ENCODE data around the gene SAMD14. TPM values are rescaled to one million over a fixed set of nuclear protein-coding genes. Genes with fewer than 3 reads are reported as not detected.
A peak's percentile ranks its signal among the peaks of the same experiment; 100 is the strongest.

SAMD14 gene
- total and polyA plus RNA-seq, 12 donors: 1.5 to 3.8 (median 2.0) TPM

- peak overlapping the region; percentile 66 to 96 (median 92) for H3K27ac ChIP-seq
- intact Hi-C loops (cut with DNase I): loop anchor here in 6 of 10 donors (1.0 to 10.0 kb wide), 5 partner anchors 55 to 201 kb away; partner anchors contain the start of gene PPP1R9B (in 2 of the 6)
- H3K4me3 ChIP-seq: peak overlapping the region; percentile 63 to 97 (median 93)
- no peaks in the 10 kb centered on the region for H3K9me3 ChIP-seq
- TF ChIP-seq, protein P1, sequence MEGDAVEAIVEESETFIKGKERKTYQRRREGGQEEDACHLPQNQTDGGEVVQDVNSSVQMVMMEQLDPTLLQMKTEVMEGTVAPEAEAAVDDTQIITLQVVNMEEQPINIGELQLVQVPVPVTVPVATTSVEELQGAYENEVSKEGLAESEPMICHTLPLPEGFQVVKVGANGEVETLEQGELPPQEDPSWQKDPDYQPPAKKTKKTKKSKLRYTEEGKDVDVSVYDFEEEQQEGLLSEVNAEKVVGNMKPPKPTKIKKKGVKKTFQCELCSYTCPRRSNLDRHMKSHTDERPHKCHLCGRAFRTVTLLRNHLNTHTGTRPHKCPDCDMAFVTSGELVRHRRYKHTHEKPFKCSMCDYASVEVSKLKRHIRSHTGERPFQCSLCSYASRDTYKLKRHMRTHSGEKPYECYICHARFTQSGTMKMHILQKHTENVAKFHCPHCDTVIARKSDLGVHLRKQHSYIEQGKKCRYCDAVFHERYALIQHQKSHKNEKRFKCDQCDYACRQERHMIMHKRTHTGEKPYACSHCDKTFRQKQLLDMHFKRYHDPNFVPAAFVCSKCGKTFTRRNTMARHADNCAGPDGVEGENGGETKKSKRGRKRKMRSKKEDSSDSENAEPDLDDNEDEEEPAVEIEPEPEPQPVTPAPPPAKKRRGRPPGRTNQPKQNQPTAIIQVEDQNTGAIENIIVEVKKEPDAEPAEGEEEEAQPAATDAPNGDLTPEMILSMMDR (IDR thresholded peaks at IDR 0.05): no peak
- H3K27me3 ChIP-seq: no peaks in the 10 kb centered on the region
- peaks cover 0 to 38% (median 25%) of the 10 kb centered on the region in 9 donors for H3K36me3 ChIP-seq
- WGBS, 2 donors: 0 to 1% methylated on average over 12 of the region's 12 CpGs
- DNase-seq: no peak
- ATAC-seq: peak in 3 of 8 donors; percentile 0 to 28 (median 2)
- peaks cover 13 to 60% (median 48%) of the 10 kb centered on the region in 9 donors for H3K4me1 ChIP-seq
These were observed 34.3 kb downstream of the SAMD14 start for GRCh38 chr17:50095626-50096037.

- Histone ChIP-seq H3K27me3 (no peaks in the 10 kb centered on the region), H3K9me3 (no peaks in the 10 kb centered on the region), H3K4me1 (peaks cover 10 to 53% (median 43%) of the 10 kb centered on the region in 9 donors), H3K4me3 (peak within 1 kb of the TSS; percentile 63 to 97 (median 93)), H3K27ac (peak within 1 kb of the TSS; percentile 66 to 96 (median 92)), H3K36me3 (peaks cover 0 to 35% (median 19%) of the 10 kb centered on the region in 9 donors)
- intact Hi-C loops (cut with DNase I): loop anchor here in 9 of 10 donors (1.0 to 10.0 kb wide), 8 partner anchors 38 to 202 kb away; partner anchors contain the start of genes ITGA3 (in 2 of the 9) and PPP1R9B (in 2 of the 9)
- ATAC-seq (peak; percentile 92 to 98 (median 96)), DNase-seq (peak; percentile 96)
- TF ChIP-seq, protein P1 (IDR thresholded peaks at IDR 0.05): peak in 1 of 9 donors; percentile 9
- 0 to 1% methylated on average over 68 of the region's 68 CpGs for WGBS, 2 donors
These were observed 35.0 kb downstream of the SAMD14 start, which contains the start of gene PDK2 for GRCh38 chr17:50094753-50095619. PDK2 (plus strand) TSS chr17:50095351; CDS start chr17:50095436, 85 bp downstream.

DNA sequence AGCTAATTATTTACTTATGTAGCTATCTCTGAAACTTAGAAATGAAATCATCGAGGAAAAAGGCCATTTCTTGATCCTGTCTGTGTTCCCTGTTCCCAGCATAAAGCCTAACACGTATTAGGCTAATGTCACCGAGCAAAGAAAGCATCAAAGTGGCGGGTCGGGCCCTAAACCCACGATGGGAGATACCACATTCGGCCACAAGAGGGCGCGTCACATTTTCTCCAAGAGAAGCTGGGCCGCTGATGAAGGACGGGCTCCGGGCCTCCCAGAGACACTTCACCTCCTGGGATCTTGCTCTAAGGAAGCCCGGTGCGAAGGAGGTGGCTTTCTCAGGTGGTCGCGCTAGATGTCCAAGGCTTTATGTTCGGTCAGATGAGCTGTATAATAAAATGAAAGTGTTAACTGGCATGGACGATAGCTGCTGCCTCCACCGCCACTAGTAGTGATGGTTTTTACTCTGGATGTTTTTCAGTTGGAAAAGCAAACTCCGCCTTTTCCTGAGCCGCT is 35.7 kb downstream of the SAMD14 start:
- Histone ChIP-seq H3K4me3 (peak overlapping the region; percentile 48 to 97 (median 90)), H3K27me3 (no peaks in the 10 kb centered on the region), H3K9me3 (no peaks in the 10 kb centered on the region), H3K27ac (peak overlapping the region; percentile 24 to 96 (median 92)), H3K36me3 (peaks cover 0 to 35% (median 17%) of the 10 kb centered on the region in 9 donors), H3K4me1 (peaks cover 8 to 46% (median 39%) of the 10 kb centered on the region in 9 donors)
- intact Hi-C loops (cut with DNase I): loop anchor here in 9 of 10 donors (1.0 to 10.0 kb wide), 6 partner anchors 37 to 203 kb away; partner anchors contain the start of gene ITGA3 (in 2 of the 9)
- DNase-seq (peak; percentile 92 to 93), ATAC-seq (peak; percentile 58 to 91 (median 78))
- WGBS, 2 donors: 0% methylated on average over 21 of the region's 21 CpGs
- TF ChIP-seq, protein P1 (IDR thresholded peaks at IDR 0.05): peak; percentile 91 to 98 (median 95)

DNA sequence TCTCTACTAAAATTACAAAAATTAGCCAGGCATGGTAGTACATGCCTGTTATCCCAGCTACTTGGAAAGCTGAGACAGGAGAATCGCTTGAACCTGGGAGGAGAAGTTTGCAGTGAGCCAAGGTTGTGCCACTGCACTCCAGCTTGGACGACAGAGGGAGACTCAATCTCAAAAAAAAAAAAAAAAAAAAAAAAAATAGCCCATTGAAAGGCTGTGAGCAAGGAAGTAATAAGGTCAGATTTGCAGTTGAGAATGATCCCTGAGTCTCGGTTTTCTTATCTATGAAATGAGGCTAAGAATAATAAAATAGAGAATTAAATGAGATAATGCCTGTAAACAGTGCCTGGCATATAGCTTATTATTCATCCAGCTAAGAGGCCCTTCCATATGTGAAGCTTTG is 36.2 kb downstream of the SAMD14 start:
- ATAC-seq: no peak
- Histone ChIP-seq H3K9me3 (no peaks in the 10 kb centered on the region), H3K4me1 (peaks cover 8 to 41% (median 34%) of the 10 kb centered on the region in 9 donors), H3K27me3 (no peaks in the 10 kb centered on the region), H3K27ac (peak overlapping the region in 4 of 10 donors; percentile 89 to 93 (median 92)), H3K36me3 (peaks cover 0 to 35% (median 12%) of the 10 kb centered on the region in 9 donors), H3K4me3 (no peak overlapping the region)
- 34 to 39% methylated on average over 3 of the region's 3 CpGs for WGBS, 2 donors
- DNase-seq: no peak
- TF ChIP-seq, protein P1 (IDR thresholded peaks at IDR 0.05): no peak
- intact Hi-C loops (cut with DNase I): loop anchor here in 9 of 10 donors (1.0 to 10.0 kb wide), 6 partner anchors 37 to 203 kb away; partner anchors contain the start of gene ITGA3 (in 2 of the 9)
